Suprapubic skin (tissue), 4 donors: ENCODE results near the gene SERINC1.

Experiments
- EP300 ChIP-seq: sonication (generic); formaldehyde crosslinking; IDR thresholded peaks from one replicate; pipeline ENCODE4 v1.6.1; 2017; ENCODE audit warnings: antibody characterized with exemption
- POLR2A ChIP-seq, 2 donors: fragments of 450-650 bp; IDR thresholded peaks; one replicate each; pipeline ENCODE4 v1.6.1; 2017; ENCODE audit warnings: antibody characterized with exemption in 2 of 2, mild to moderate bottlenecking in 2 of 2, moderate library complexity in 2 of 2
- POLR2AphosphoS5 ChIP-seq, 3 donors: sonication (generic); formaldehyde crosslinking; IDR thresholded peaks; one replicate each; pipeline ENCODE4 v1.6.1; 2017; ENCODE audit warnings: antibody characterized with exemption in 3 of 3
- TF ChIP-seq, protein P1 (sequence below), 2 donors: fragments of 200-600 bp in 1 of 2; fragments of 450-650 bp in 1 of 2; sonication (generic) in 1 of 2; IDR thresholded peaks; one replicate each; pipeline ENCODE4 v1.5.1; 2016 to 2019; ENCODE audit warnings: antibody characterized with exemption in 2 of 2, mild to moderate bottlenecking in 1 of 2, moderate library complexity in 1 of 2

DNA sequence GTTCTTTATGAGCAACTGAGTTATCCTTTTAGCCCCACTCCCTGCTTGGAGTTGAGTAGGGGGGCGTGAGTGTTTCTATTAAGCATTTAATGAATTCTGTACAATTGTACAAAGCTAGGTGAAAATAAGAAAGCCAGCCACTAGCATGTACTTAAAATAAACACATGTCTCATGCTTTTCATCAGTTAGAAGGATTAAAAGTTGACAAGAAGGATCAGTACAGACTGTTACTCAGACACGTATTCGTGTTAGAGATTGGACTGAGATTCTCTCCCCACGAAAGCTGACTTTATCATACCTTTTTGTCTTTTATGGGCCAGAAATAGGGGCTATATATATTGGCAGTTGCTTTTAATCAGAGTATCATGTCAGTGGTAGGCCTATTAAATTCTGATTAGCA, 70.5 kb downstream of the SERINC1 start:
- TF ChIP-seq, protein P1, sequence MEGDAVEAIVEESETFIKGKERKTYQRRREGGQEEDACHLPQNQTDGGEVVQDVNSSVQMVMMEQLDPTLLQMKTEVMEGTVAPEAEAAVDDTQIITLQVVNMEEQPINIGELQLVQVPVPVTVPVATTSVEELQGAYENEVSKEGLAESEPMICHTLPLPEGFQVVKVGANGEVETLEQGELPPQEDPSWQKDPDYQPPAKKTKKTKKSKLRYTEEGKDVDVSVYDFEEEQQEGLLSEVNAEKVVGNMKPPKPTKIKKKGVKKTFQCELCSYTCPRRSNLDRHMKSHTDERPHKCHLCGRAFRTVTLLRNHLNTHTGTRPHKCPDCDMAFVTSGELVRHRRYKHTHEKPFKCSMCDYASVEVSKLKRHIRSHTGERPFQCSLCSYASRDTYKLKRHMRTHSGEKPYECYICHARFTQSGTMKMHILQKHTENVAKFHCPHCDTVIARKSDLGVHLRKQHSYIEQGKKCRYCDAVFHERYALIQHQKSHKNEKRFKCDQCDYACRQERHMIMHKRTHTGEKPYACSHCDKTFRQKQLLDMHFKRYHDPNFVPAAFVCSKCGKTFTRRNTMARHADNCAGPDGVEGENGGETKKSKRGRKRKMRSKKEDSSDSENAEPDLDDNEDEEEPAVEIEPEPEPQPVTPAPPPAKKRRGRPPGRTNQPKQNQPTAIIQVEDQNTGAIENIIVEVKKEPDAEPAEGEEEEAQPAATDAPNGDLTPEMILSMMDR (IDR thresholded peaks at IDR 0.05) = no peak
- TF ChIP-seq POLR2AphosphoS5 (IDR thresholded peaks at IDR 0.05) = no peak
- TF ChIP-seq EP300 = no peak
- no peak for TF ChIP-seq POLR2A (IDR thresholded peaks at IDR 0.05)
